ENCODE data around the gene NOCT.

NOCT gene

GRCh38 chr4:138978600-138978999, 37.0 kb upstream of the NOCT start:
- Histone ChIP-seq H3K27me3 (ENCODE audit: insufficient read depth, low read length, poor library complexity) (no peaks in the 10 kb centered on the region), H4K20me1 (ENCODE audit: insufficient read depth, low read length) (no peaks in the 10 kb centered on the region), H3K9ac (ENCODE audit: low read depth, low read length) (no peak overlapping the region), H3K4me1 (ENCODE audit: insufficient read depth, low read length) (no peaks in the 10 kb centered on the region), H3K4me3 (ENCODE audit: low read depth in 1 of 2, low read length in 2 of 2) (no peak overlapping the region), H3K79me2 (ENCODE audit: insufficient read depth, low read length) (no peaks in the 10 kb centered on the region), H3K4me2 (ENCODE audit: insufficient read depth, low read length) (no peak overlapping the region), H2AFZ (ENCODE audit: low read depth, low read length) (no peak overlapping the region), H3K36me3 (ENCODE audit: insufficient read depth, low read length) (no peaks in the 10 kb centered on the region), H3K9me3 (ENCODE audit: insufficient read depth, low read length, severe bottlenecking) (no peaks in the 10 kb centered on the region), H3K27ac (ENCODE audit: low read length) (no peak overlapping the region)
- ATAC-seq (ENCODE audit: insufficient read depth, low read depth): no peak
- TF ChIP-seq CTCF (IDR thresholded peaks at IDR 0.05; ENCODE audit: borderline replicate concordance, extremely low read depth, low read length, poor library complexity, severe bottlenecking): no peak
- TF ChIP-seq EZH2 (IDR thresholded peaks at IDR 0.05; ENCODE audit: borderline replicate concordance, low read depth, low read length, severe bottlenecking): no peak
- no peak for DNase-seq

- Histone ChIP-seq H2AFZ (ENCODE audit: low read depth, low read length) (no peak overlapping the region), H3K4me1 (ENCODE audit: insufficient read depth, low read length) (no peaks in the 10 kb centered on the region), H3K27me3 (ENCODE audit: insufficient read depth, low read length, poor library complexity) (no peaks in the 10 kb centered on the region), H4K20me1 (ENCODE audit: insufficient read depth, low read length) (no peaks in the 10 kb centered on the region), H3K9ac (ENCODE audit: low read depth, low read length) (no peak overlapping the region), H3K36me3 (ENCODE audit: insufficient read depth, low read length) (no peaks in the 10 kb centered on the region), H3K79me2 (ENCODE audit: insufficient read depth, low read length) (no peaks in the 10 kb centered on the region), H3K27ac (ENCODE audit: low read length) (no peak overlapping the region), H3K4me2 (ENCODE audit: insufficient read depth, low read length) (no peak overlapping the region), H3K9me3 (ENCODE audit: insufficient read depth, low read length, severe bottlenecking) (no peaks in the 10 kb centered on the region), H3K4me3 (ENCODE audit: low read depth in 1 of 2, low read length in 2 of 2) (no peak overlapping the region)
- no peak for TF ChIP-seq EZH2 (IDR thresholded peaks at IDR 0.05; ENCODE audit: borderline replicate concordance, low read depth, low read length, severe bottlenecking)
- no peak for TF ChIP-seq CTCF (IDR thresholded peaks at IDR 0.05; ENCODE audit: borderline replicate concordance, extremely low read depth, low read length, poor library complexity, severe bottlenecking)
- ATAC-seq (ENCODE audit: insufficient read depth, low read depth) (no peak), DNase-seq (no peak)
These were observed 35.8 kb upstream of the NOCT start for GRCh38 chr4:138979742-138980141.

GRCh38 chr4:138981930-138982390, 33.6 kb upstream of the NOCT start:
- H3K4me2 ChIP-seq (ENCODE audit: insufficient read depth, low read length): no peak overlapping the region
- no peak overlapping the region for H2AFZ ChIP-seq (ENCODE audit: low read depth, low read length)
- H3K79me2 ChIP-seq (ENCODE audit: insufficient read depth, low read length): no peaks in the 10 kb centered on the region
- no peak overlapping the region for H3K27ac ChIP-seq (ENCODE audit: low read length)
- no peaks in the 10 kb centered on the region for H4K20me1 ChIP-seq (ENCODE audit: insufficient read depth, low read length)
- no peak for DNase-seq
- no peaks in the 10 kb centered on the region for H3K9me3 ChIP-seq (ENCODE audit: insufficient read depth, low read length, severe bottlenecking)
- H3K36me3 ChIP-seq (ENCODE audit: insufficient read depth, low read length): no peaks in the 10 kb centered on the region
- no peak overlapping the region for H3K4me3 ChIP-seq (ENCODE audit: low read depth in 1 of 2, low read length in 2 of 2)
- TF ChIP-seq EZH2 (IDR thresholded peaks at IDR 0.05; ENCODE audit: borderline replicate concordance, low read depth, low read length, severe bottlenecking) (no peak), CTCF (IDR thresholded peaks at IDR 0.05; ENCODE audit: borderline replicate concordance, extremely low read depth, low read length, poor library complexity, severe bottlenecking) (no peak)
- no peak for ATAC-seq (ENCODE audit: insufficient read depth, low read depth)
- H3K27me3 ChIP-seq (ENCODE audit: insufficient read depth, low read length, poor library complexity): no peaks in the 10 kb centered on the region
- H3K9ac ChIP-seq (ENCODE audit: low read depth, low read length): no peak overlapping the region
- H3K4me1 ChIP-seq (ENCODE audit: insufficient read depth, low read length): no peaks in the 10 kb centered on the region

GRCh38 chr4:138982754-138983153, 32.8 kb upstream of the NOCT start:
- Histone ChIP-seq H3K4me3 (ENCODE audit: low read depth in 1 of 2, low read length in 2 of 2) (no peak overlapping the region), H4K20me1 (ENCODE audit: insufficient read depth, low read length) (no peaks in the 10 kb centered on the region), H3K27ac (ENCODE audit: low read length) (no peak overlapping the region), H3K9ac (ENCODE audit: low read depth, low read length) (no peak overlapping the region), H3K4me2 (ENCODE audit: insufficient read depth, low read length) (no peak overlapping the region), H3K4me1 (ENCODE audit: insufficient read depth, low read length) (no peaks in the 10 kb centered on the region), H2AFZ (ENCODE audit: low read depth, low read length) (no peak overlapping the region), H3K9me3 (ENCODE audit: insufficient read depth, low read length, severe bottlenecking) (no peaks in the 10 kb centered on the region), H3K79me2 (ENCODE audit: insufficient read depth, low read length) (no peaks in the 10 kb centered on the region), H3K27me3 (ENCODE audit: insufficient read depth, low read length, poor library complexity) (no peaks in the 10 kb centered on the region), H3K36me3 (ENCODE audit: insufficient read depth, low read length) (no peaks in the 10 kb centered on the region)
- DNase-seq: no peak
- no peak for TF ChIP-seq CTCF (IDR thresholded peaks at IDR 0.05; ENCODE audit: borderline replicate concordance, extremely low read depth, low read length, poor library complexity, severe bottlenecking)
- no peak for TF ChIP-seq EZH2 (IDR thresholded peaks at IDR 0.05; ENCODE audit: borderline replicate concordance, low read depth, low read length, severe bottlenecking)
- ATAC-seq (ENCODE audit: insufficient read depth, low read depth): no peak

Data from DND-41 (cell line).